AG20443 (cell line): ENCODE results near the gene RASAL2.
"Not testable (repeated sequence)": the region's sequence is repeated elsewhere in the genome, so short reads cannot be mapped to it uniquely, and the experiment has no call there.

ENCODE experiments used
- DNase-seq: peaks from one replicate; pipeline ENCODE4 v3.0.0; 2012; ENCODE audit warnings: low spot score, mixed read lengths

The RASAL2 gene

GRCh38 chr1:178493301-178493741 is 399.4 kb downstream of the RASAL2 start:
- no peak for DNase-seq

GRCh38 chr1:178494569-178494971 is 400.7 kb downstream of the RASAL2 start:
- no peak for DNase-seq

- no peak for DNase-seq
Observed at GRCh38 chr1:178495158-178495557, 401.3 kb downstream of the RASAL2 start.

- no peak for DNase-seq
Observed at GRCh38 chr1:178495741-178496409, 402.0 kb downstream of the RASAL2 start.

- no peak for DNase-seq
Observed at GRCh38 chr1:178496410-178497135, 402.7 kb downstream of the RASAL2 start, which contains the start of gene CLEC20A. Gene CLEC20A (minus strand): TSS chr1:178496964. CDS start chr1:178496939, 25 bp downstream.

- no peak for DNase-seq
Observed at GRCh38 chr1:178497903-178498478, 404.1 kb downstream of the RASAL2 start.

GRCh38 chr1:178498896-178499675 is 405.2 kb downstream of the RASAL2 start:
- no peak for DNase-seq

- no peak for DNase-seq
Observed at GRCh38 chr1:178500091-178500770, 406.3 kb downstream of the RASAL2 start.

GRCh38 chr1:178500936-178501554 is 407.1 kb downstream of the RASAL2 start:
- DNase-seq = no peak

- DNase-seq = peak; percentile 91
Observed at GRCh38 chr1:178501705-178502329, 407.9 kb downstream of the RASAL2 start.

- DNase-seq = no peak
Observed at GRCh38 chr1:178502330-178502714, 408.4 kb downstream of the RASAL2 start.

- no peak for DNase-seq
Observed at GRCh38 chr1:178502856-178503255, 409.0 kb downstream of the RASAL2 start.

GRCh38 chr1:178503316-178503715 is 409.4 kb downstream of the RASAL2 start:
- DNase-seq = not testable (repeated sequence)

- no peak for DNase-seq
Observed at GRCh38 chr1:178503849-178504248, 409.9 kb downstream of the RASAL2 start.

GRCh38 chr1:178504286-178504685 is 410.4 kb downstream of the RASAL2 start:
- DNase-seq = no peak

GRCh38 chr1:178506177-178506576 is 412.3 kb downstream of the RASAL2 start:
- no peak for DNase-seq

GRCh38 chr1:178506669-178507068 is 412.8 kb downstream of the RASAL2 start:
- DNase-seq = no peak

- no peak for DNase-seq
Observed at GRCh38 chr1:178509414-178510007, 415.6 kb downstream of the RASAL2 start.

GRCh38 chr1:178510155-178510554 is 416.3 kb downstream of the RASAL2 start:
- no peak for DNase-seq

- DNase-seq = no peak
Observed at GRCh38 chr1:178512566-178513277, 418.8 kb downstream of the RASAL2 start, which contains the start of gene TEX35. Gene TEX35 (plus strand): TSS chr1:178513109. CDS start chr1:178513189, 80 bp downstream.
